Gastroesophageal sphincter (tissue), 4 donors: ENCODE results near the gene PSMD5. TPM values are rescaled to one million over a fixed set of nuclear protein-coding genes. Genes with fewer than 3 reads are reported as not detected.

ENCODE experiments used
- ATAC-seq: fragments of 150-250 bp; one replicate; pipeline ENCODE4 v1.9.1; 2016; ENCODE audit warnings: mild to moderate bottlenecking, moderate library complexity
- H3K27ac ChIP-seq, 4 donors: fragments of 200-600 bp; sonication (generic) in 3 of 4; 1 replicate in 3 of 4; 2 replicates in 1 of 4; pipeline ENCODE4 v1.5.1; 2016 to 2019
- H3K27me3 ChIP-seq: fragments of 200-600 bp; sonication (generic); one replicate; pipeline ENCODE4 v1.5.1; 2019
- H3K36me3 ChIP-seq, 2 donors: fragments of 200-600 bp; sonication (generic); one replicate each; pipeline ENCODE4 v1.5.1; 2019; ENCODE audit warnings: control low read depth in 1 of 2
- H3K4me1 ChIP-seq, 3 donors: fragments of 200-600 bp; sonication (generic); 1 replicate in 2 of 3; 2 replicates in 1 of 3; pipeline ENCODE4 v1.5.1; 2016 to 2019; ENCODE audit warnings: control low read depth in 2 of 3
- H3K4me3 ChIP-seq, 2 donors: fragments of 200-600 bp; sonication (generic); one replicate each; pipeline ENCODE4 v1.5.1; 2019; ENCODE audit warnings: mild to moderate bottlenecking in 1 of 2, moderate library complexity in 1 of 2
- H3K9me3 ChIP-seq, 3 donors: fragments of 200-600 bp; sonication (generic); one replicate each; pipeline ENCODE4 v1.5.1; 2017 to 2019; ENCODE audit warnings: control low read depth in 2 of 3
- EP300 ChIP-seq: sonication (generic); formaldehyde crosslinking; IDR thresholded peaks from one replicate; pipeline ENCODE4 v1.6.1; 2017; ENCODE audit warnings: antibody characterized with exemption, mild to moderate bottlenecking
- POLR2A ChIP-seq, 2 donors: fragments of 450-650 bp; IDR thresholded peaks; one replicate each; pipeline ENCODE4 v1.6.1; 2017; ENCODE audit warnings: antibody characterized with exemption in 2 of 2, mild to moderate bottlenecking in 2 of 2, moderate library complexity in 1 of 2
- POLR2AphosphoS5 ChIP-seq: sonication (generic); formaldehyde crosslinking; IDR thresholded peaks from one replicate; pipeline ENCODE4 v1.6.1; 2017; ENCODE audit warnings: antibody characterized with exemption
- WGBS, 2 donors: methylation state at CpG; one replicate each; pipeline ENCODE4 v1.1.5; 2018; ENCODE audit warnings: low coverage in 1 of 2; 5-methylcytosine and 5-hydroxymethylcytosine counted together
- total RNA-seq, 4 donors: library from RNA; depleted of rRNA; stranded (reverse); fragments of >200 nt; gene quantifications; one replicate each; pipeline ENCODE4 v1.1.0, GENCODE V29; 2016
- TF ChIP-seq, protein P1 (sequence below), 4 experiments: fragments of 200-600 bp in 2 of 4; fragments of 450-650 bp in 2 of 4; sonication (generic) in 1 of 4; IDR thresholded peaks; one replicate each; pipeline ENCODE4 v1.5.1; 2017 to 2019; ENCODE audit warnings: antibody characterized with exemption in 4 of 4, mild to moderate bottlenecking in 2 of 4, moderate library complexity in 2 of 4

Gene PSMD5
- total RNA-seq, 4 donors from 2014 or later, result 26.8 to 42.8 (median 33.2) TPM

DNA sequence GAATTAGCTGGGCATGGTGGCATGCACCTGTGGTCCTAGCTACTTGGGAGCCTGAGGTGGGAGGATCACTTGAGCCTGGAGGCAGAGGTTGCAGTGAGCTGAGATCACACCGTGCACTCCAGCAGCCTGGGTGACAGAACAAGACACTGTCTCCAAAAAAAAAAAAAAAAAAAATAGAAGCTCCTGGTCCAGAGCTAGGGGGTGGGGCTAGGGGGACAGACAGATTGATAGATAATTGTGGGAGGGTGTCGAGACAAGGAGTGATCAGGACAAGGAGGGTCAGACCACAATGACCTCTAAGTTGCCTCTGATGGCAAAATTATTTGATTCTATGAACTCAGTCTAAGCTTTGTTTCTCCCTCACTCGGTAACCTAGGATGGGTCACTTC is 40.9 kb upstream of the PSMD5 start:
- Histone ChIP-seq H3K4me3 (no peak overlapping the region), H3K27ac (no peak overlapping the region), H3K36me3 (no peaks in the 10 kb centered on the region), H3K9me3 (no peaks in the 10 kb centered on the region), H3K27me3 (no peaks in the 10 kb centered on the region), H3K4me1 (peaks cover 0 to under 1% (median 0%) of the 10 kb centered on the region in 3 donors)
- TF ChIP-seq, protein P1, sequence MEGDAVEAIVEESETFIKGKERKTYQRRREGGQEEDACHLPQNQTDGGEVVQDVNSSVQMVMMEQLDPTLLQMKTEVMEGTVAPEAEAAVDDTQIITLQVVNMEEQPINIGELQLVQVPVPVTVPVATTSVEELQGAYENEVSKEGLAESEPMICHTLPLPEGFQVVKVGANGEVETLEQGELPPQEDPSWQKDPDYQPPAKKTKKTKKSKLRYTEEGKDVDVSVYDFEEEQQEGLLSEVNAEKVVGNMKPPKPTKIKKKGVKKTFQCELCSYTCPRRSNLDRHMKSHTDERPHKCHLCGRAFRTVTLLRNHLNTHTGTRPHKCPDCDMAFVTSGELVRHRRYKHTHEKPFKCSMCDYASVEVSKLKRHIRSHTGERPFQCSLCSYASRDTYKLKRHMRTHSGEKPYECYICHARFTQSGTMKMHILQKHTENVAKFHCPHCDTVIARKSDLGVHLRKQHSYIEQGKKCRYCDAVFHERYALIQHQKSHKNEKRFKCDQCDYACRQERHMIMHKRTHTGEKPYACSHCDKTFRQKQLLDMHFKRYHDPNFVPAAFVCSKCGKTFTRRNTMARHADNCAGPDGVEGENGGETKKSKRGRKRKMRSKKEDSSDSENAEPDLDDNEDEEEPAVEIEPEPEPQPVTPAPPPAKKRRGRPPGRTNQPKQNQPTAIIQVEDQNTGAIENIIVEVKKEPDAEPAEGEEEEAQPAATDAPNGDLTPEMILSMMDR (IDR thresholded peaks at IDR 0.05), result no peak
- TF ChIP-seq POLR2A (IDR thresholded peaks at IDR 0.05) (no peak), EP300 (no peak), POLR2AphosphoS5 (no peak)
- 83 to 89% methylated on average over 1 to 3 of the region's 3 CpGs for WGBS, 2 donors
- ATAC-seq, result no peak

DNA sequence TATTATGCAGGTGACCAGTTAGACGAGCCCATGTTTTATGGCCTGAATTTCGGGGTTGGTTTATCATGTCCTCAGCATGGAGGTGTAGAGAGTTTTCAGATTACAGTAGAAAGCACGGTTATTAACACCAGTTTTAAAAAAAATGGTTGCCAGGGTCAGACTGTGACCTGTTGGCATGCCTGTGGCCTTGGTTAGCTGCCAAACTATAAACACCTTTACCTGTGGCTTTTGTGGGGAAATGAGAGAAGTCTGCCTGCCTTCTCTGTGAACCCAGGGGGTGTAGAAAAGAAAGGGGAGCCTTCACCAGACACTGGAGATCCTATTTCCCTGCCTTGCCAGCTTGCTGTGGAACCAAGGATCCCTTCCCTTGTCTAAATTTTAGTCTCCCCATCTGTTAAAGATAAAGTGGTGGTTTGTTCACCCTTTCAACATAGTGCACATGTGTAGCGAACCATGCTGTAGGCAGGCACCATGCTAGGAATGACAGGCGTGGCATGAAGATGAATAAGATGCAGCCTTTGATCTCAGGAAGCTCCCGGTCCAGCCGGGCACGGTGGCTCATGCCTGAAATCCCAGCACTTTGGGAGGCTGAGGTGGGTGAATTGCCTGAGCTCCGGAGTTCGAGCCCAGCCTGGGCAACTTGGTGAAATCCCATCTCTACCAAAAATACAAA is 40.3 kb upstream of the PSMD5 start:
- Histone ChIP-seq H3K27ac (no peak overlapping the region), H3K4me3 (no peak overlapping the region), H3K27me3 (no peaks in the 10 kb centered on the region), H3K36me3 (no peaks in the 10 kb centered on the region), H3K4me1 (peaks cover 0 to 6% (median under 1%) of the 10 kb centered on the region in 3 donors), H3K9me3 (no peaks in the 10 kb centered on the region)
- no peak for ATAC-seq
- TF ChIP-seq, protein P1 (IDR thresholded peaks at IDR 0.05), result no peak
- TF ChIP-seq POLR2A (IDR thresholded peaks at IDR 0.05) (no peak), EP300 (no peak), POLR2AphosphoS5 (no peak)
- 71 to 72% methylated on average over 3 to 8 of the region's 10 CpGs for WGBS, 2 donors

DNA sequence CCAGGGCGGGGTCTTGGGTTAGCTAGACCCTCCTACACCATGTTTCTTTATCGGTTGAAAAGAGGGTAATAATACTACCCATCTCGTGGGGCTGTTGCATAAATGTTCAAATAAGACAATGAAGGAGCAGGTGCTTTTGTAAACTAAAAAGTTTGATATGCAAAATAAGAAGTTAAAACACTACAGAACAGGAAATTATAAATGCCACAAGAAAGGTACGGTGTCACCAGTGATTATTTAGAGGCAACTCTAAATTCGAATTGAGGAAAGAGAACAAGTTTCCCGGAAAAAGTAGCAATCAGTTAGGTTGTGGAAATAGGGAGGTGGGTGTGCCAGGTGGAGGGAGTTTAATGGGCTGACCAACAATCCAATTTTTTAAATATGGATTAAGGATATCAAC is 36.7 kb upstream of the PSMD5 start:
- peaks cover 0 to 5% of the 10 kb centered on the region in 2 donors for H3K36me3 ChIP-seq
- peaks cover 0 to 24% (median 11%) of the 10 kb centered on the region in 3 donors for H3K4me1 ChIP-seq
- H3K4me3 ChIP-seq, result no peak overlapping the region
- 74 to 84% methylated on average over 6 of the region's 6 CpGs for WGBS, 2 donors
- H3K27ac ChIP-seq, result no peak overlapping the region
- no peaks in the 10 kb centered on the region for H3K9me3 ChIP-seq
- no peaks in the 10 kb centered on the region for H3K27me3 ChIP-seq
- TF ChIP-seq POLR2A (IDR thresholded peaks at IDR 0.05), result no peak
- TF ChIP-seq, protein P1 (IDR thresholded peaks at IDR 0.05), result no peak
- TF ChIP-seq EP300, result no peak
- TF ChIP-seq POLR2AphosphoS5, result no peak
- ATAC-seq, result no peak

DNA sequence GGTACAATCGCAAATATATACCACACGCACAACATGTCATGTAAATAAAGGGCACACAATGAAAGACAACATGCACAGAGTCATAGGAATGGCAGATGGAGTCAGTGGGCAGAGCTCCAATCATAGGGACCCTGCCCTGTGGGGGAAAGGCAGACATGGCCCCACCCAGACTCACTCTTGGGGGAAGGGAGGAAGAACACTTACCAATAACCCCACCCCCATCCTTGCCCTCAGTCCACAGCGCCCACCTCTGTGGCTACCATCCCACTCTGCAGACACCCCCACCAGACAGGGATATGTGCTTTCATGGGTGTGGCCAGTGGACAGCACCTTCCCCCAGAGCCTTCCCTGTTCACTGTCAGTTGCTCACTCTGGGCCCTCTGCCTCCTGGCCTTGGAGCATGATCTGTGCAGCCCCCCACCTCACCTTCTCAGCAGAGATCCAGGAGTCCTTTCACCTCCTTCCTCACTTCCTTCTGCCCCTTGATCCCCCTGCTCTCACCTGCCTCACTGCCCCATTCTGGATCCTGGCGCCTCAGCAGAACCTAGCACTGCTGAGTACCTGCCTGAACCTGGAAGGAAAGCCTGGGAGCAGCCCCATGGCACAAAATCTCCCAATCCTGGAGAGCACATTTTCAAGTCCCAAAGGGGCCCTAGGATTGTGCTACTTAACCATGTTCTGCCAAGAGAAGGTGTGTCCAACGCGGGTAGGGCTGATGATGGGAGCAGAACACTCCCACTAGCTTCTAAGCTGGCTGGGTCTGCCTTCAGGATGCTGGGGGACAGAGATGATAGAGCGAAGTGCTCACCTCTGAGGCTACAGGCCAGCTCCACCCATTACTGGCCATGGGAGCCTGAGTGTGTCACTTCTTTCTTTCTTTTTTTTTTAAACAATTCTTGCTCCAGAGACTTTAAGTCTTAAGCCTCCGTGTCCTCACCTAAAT is 35.7 kb upstream of the PSMD5 start:
- H3K27ac ChIP-seq, result peak overlapping the region in 3 of 4 donors; percentile 98 to 100 (median 98)
- no peak for ATAC-seq
- H3K27me3 ChIP-seq, result no peaks in the 10 kb centered on the region
- peaks cover 0 to 24% (median 11%) of the 10 kb centered on the region in 3 donors for H3K4me1 ChIP-seq
- peaks cover 0 to 15% of the 10 kb centered on the region in 2 donors for H3K36me3 ChIP-seq
- H3K9me3 ChIP-seq, result no peaks in the 10 kb centered on the region
- TF ChIP-seq, protein P1 (IDR thresholded peaks at IDR 0.05), result no peak
- TF ChIP-seq EP300, result no peak
- no peak for TF ChIP-seq POLR2AphosphoS5
- no peak for TF ChIP-seq POLR2A (IDR thresholded peaks at IDR 0.05)
- H3K4me3 ChIP-seq, result peak overlapping the region in 1 of 2 donors; percentile 80
- WGBS, 2 donors, result 62 to 63% methylated on average over 3 to 5 of the region's 8 CpGs
